ENCODE measurements around the gene TMEM150A. TPM values are rescaled to one million over a fixed set of nuclear protein-coding genes. Genes with fewer than 3 reads are reported as not detected.

The TMEM150A gene, protein sequence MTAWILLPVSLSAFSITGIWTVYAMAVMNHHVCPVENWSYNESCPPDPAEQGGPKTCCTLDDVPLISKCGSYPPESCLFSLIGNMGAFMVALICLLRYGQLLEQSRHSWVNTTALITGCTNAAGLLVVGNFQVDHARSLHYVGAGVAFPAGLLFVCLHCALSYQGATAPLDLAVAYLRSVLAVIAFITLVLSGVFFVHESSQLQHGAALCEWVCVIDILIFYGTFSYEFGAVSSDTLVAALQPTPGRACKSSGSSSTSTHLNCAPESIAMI
- 24.0 and 30.1 TPM in 2 replicates for total RNA-seq (2016; rRNA removed; fragmentation: Illumina TruSeq; extraction: Trizol)
- 24.1 and 32.5 TPM in 2 replicates for total RNA-seq (2016; cell fraction: cytosol; rRNA removed; fragmentation: Illumina TruSeq; extraction: Trizol; ENCODE audit: low read depth)
- 20.6 and 30.6 TPM in 2 replicates for total RNA-seq (2016; cell fraction: insoluble cytoplasmic fraction; rRNA removed; fragmentation: Illumina TruSeq; extraction: Trizol)
- 35.6 and 42.7 TPM in 2 replicates for total RNA-seq (2016; cell fraction: membrane; rRNA removed; fragmentation: Illumina TruSeq; extraction: Trizol)
- total RNA-seq (2016; cell fraction: nucleus; rRNA removed; fragmentation: Illumina TruSeq; extraction: Trizol), result 27.9 and 33.6 TPM in 2 replicates
- polyA plus RNA-seq (2011; rRNA removed), result 70.4 and 111 TPM in 2 replicates
- polyA plus RNA-seq (2011; cell fraction: cytosol; rRNA removed), result 56.0 and 56.1 TPM in 2 replicates
- polyA plus RNA-seq (2011; cell fraction: nucleus; rRNA removed), result 277 and 295 TPM in 2 replicates
- 57.6 and 80.5 TPM in 2 replicates for polyA plus RNA-seq (2012)
- polyA plus RNA-seq (2016; cell fraction: cytosol; fragmentation: Illumina TruSeq; extraction: Trizol; ENCODE audit: low read depth), result 35.9 and 45.2 TPM in 2 replicates
- 34.2 and 35.6 TPM in 2 replicates for polyA plus RNA-seq (2016; cell fraction: insoluble cytoplasmic fraction; fragmentation: Illumina TruSeq; extraction: Trizol; ENCODE audit: low read depth)
- 43.2 and 51.3 TPM in 2 replicates for polyA plus RNA-seq (2016; cell fraction: membrane; fragmentation: Illumina TruSeq; extraction: Trizol; ENCODE audit: low read depth)
- 83.8 and 85.6 TPM in 2 replicates for polyA plus RNA-seq (2016; cell fraction: nucleus; fragmentation: Illumina TruSeq; extraction: Trizol; ENCODE audit: insufficient read depth, low read depth)
- polyA minus RNA-seq (2011; rRNA and poly(A)+ RNA removed; ENCODE audit: low replicate concordance), result 7.2 and 99.4 TPM in 2 replicates
- 17.1 and 21.3 TPM in 2 replicates for polyA minus RNA-seq (2011; cell fraction: cytosol; rRNA and poly(A)+ RNA removed)
- 30.6 and 39.5 TPM in 2 replicates for polyA minus RNA-seq (2011; cell fraction: nucleus; rRNA and poly(A)+ RNA removed)
- percentile 89 among the genes with signal in this experiment for Bru-seq, nascent RNA
- percentile 83 among the genes with signal in this experiment for BruChase-seq, experiment 1, labeled RNA remaining after a 6-hour chase
- percentile 79 among the genes with signal in this experiment for BruChase-seq, experiment 2, labeled RNA remaining after a 2-hour chase
- long read RNA-seq, experiment 1, transcript TMEM150A-201 (7 exons, 1,484 nt), result minor isoform, 12 of 69 reads
- long read RNA-seq, experiment 1, transcript TMEM150A-203 (7 exons, 1,776 nt), result minor isoform, 5 of 69 reads
- long read RNA-seq, experiment 1, transcript TMEM150A-202 (8 exons, 1,518 nt), result major isoform, 27 of 69 reads
- long read RNA-seq, experiment 1, partial matches to known transcripts, result 13 of 69 reads
- long read RNA-seq, experiment 1, other reads (novel, unspliced or antisense), result 12 of 69 reads
- long read RNA-seq, experiment 2, transcript TMEM150A-203 (7 exons, 1,776 nt), result minor isoform, 15 of 242 reads
- long read RNA-seq, experiment 2, transcript TMEM150A-202 (8 exons, 1,518 nt), result major isoform, 63 of 242 reads
- long read RNA-seq, experiment 2, transcript TMEM150A-201 (7 exons, 1,484 nt), result minor isoform, 50 of 242 reads
- long read RNA-seq, experiment 2, partial matches to known transcripts, result 36 of 242 reads
- long read RNA-seq, experiment 2, other reads (novel, unspliced or antisense), result 75 of 242 reads

DNA sequence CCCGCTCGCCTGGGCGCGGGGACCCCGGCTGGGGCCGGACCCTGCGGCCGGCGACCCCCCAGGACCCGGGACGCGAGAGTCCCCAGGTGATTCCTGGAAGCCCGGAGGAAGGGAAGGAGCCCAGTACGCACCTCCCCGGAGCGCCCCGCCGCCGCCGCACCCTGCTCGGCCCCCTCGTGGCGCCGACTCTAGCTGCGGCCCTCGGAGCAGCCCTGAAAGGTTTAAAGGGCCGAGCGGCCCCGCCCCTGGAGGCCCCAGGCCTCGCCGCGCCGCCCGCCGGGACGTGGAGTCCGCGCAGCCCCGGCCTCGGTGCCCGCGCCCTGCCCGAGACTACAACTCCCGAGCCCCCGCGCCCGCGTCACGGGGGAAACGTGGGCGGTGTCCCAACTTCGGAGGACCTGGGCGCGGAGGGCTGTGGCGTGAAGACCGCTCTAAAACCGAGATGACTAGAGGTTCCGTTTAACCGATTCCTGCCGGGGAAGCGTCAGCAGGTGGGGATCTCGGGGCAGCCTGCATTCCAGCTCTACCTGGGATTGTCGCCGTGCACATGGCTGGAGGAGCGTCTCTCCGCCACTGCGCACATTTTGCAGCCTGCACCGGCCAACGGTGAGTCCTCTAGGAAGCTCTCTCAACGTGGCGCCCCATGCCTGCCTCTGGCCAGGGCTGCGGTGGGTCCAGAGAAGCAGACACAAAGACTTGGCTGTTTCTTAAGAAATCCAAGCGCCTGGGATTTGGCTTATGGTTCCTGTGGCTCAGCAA, at the start of gene TMEM150A:
TMEM150A (minus strand) TSS at position 223 of the 759 bp plus-strand sequence. CDS start 750 bp downstream, outside the sequence.
- Histone ChIP-seq H3K9ac (ENCODE audit: insufficient read depth, low read depth, low read length) (peak within 1 kb of the TSS; percentile 94), H3K36me3 (replicated peaks in 1 of 2; ENCODE audit: control insufficient read depth in 1 of 2, insufficient read depth in 2 of 2, low read length in 2 of 2) (peaks cover 7 to 27% of the 10 kb centered on the region in 2 experiments), H2AFZ (ENCODE audit: low read length) (peak within 1 kb of the TSS; percentile 0), H3K4me1 (ENCODE audit: insufficient read depth, low read length) (peaks cover 85% of the 10 kb centered on the region), H3K27ac (ENCODE audit: extremely low read length, insufficient read depth, low read length) (peak within 1 kb of the TSS; percentile 80), H3K9me3 (ENCODE audit: low read length) (no peaks in the 10 kb centered on the region), H3K79me2 (ENCODE audit: insufficient read depth, low read length) (peaks cover 41% of the 10 kb centered on the region), H3K27me3 (ENCODE audit: control insufficient read depth in 1 of 2, insufficient read depth in 2 of 2, low read length in 2 of 2) (no peaks in the 10 kb centered on the region; a peak in 1 of 5 replicates), H4K20me1 (ENCODE audit: insufficient read depth, low read length) (no peaks in the 10 kb centered on the region), H3K4me2 (ENCODE audit: low read depth, low read length) (peak within 1 kb of the TSS; percentile 93), H3K4me3 (replicated peaks in 1 of 3; ENCODE audit: insufficient read depth in 1 of 3, low read depth in 2 of 3, low read length in 3 of 3) (peak within 1 kb of the TSS; percentile 84 to 98 (median 91))
- in situ Hi-C loops (cut with HindIII; ENCODE audit: extremely low pct_ligation_motif_present, low pct_unique_long_range_greater_than_20kb), result no loop called here
- BruUV-seq (replicated peaks), result no TSS peak
- WGBS (ENCODE audit: low lambda C conversion rate), result under 1% methylated on average over 28 of the region's 73 CpGs
- intact Hi-C loops (cut with micrococcal nuclease; ENCODE audit: unreplicated experiment), result loop anchor here (1.0 kb wide), 3 partner anchors 17 to 41 kb away; partner anchors contain the start of genes GGCX and VAMP8
- FAIRE-seq, result no peak
- peak; percentile 90 for ATAC-seq
- POLR2A ChIA-PET, result interaction anchor here (0.8 to 25.9 kb wide), 13 partner anchors 3 to 249 kb away, joined by 3 to 795 read pairs (median 7); partner anchors contain the start of genes C2orf68, ELMOD3, GGCX and MAT2A
- DNase-seq (ENCODE audit: low spot score), result peak; percentile 87
- CTCF ChIA-PET (ENCODE audit: low intra/inter-chr PET ratio, low total read pairs), result no interaction called here
- no peak for TF ChIP-seq PRPF4 (IDR thresholded peaks at IDR 0.05; ENCODE audit: low read depth, low read length, poor library complexity, severe bottlenecking)
- 0 out of 2 replicates have a peak, but pooled peaks have one; percentile 9 for TF ChIP-seq HNRNPL (IDR thresholded peaks at IDR 0.05; ENCODE audit: low read depth, low read length)
- TF ChIP-seq ZNF432 (CRISPR knock-in tag; IDR thresholded peaks at IDR 0.05; ENCODE audit: borderline replicate concordance), result no peak
- TF ChIP-seq NPAS2 (CRISPR knock-in tag; IDR thresholded peaks at IDR 0.05; ENCODE audit: borderline replicate concordance), result no peak
- peak; percentile 41; the same call in 1 of the 2 replicates for TF ChIP-seq DNMT1 (CRISPR knock-in tag; IDR thresholded peaks at IDR 0.05)
- no peak for TF ChIP-seq PHB2 (IDR thresholded peaks at IDR 0.05; ENCODE audit: partially characterized antibody)
- TF ChIP-seq FOXC1 (CRISPR knock-in tag; IDR thresholded peaks at IDR 0.05; ENCODE audit: borderline replicate concordance), result peak; percentile 28; the same call in 1 of the 2 replicates
- TF ChIP-seq, protein P1, sequence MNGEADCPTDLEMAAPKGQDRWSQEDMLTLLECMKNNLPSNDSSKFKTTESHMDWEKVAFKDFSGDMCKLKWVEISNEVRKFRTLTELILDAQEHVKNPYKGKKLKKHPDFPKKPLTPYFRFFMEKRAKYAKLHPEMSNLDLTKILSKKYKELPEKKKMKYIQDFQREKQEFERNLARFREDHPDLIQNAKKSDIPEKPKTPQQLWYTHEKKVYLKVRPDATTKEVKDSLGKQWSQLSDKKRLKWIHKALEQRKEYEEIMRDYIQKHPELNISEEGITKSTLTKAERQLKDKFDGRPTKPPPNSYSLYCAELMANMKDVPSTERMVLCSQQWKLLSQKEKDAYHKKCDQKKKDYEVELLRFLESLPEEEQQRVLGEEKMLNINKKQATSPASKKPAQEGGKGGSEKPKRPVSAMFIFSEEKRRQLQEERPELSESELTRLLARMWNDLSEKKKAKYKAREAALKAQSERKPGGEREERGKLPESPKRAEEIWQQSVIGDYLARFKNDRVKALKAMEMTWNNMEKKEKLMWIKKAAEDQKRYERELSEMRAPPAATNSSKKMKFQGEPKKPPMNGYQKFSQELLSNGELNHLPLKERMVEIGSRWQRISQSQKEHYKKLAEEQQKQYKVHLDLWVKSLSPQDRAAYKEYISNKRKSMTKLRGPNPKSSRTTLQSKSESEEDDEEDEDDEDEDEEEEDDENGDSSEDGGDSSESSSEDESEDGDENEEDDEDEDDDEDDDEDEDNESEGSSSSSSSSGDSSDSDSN (CRISPR knock-in tag; IDR thresholded peaks at IDR 0.05), result peak; percentile 66
- peak; percentile 13; the same call in 1 of the 2 replicates for TF ChIP-seq NFKB2 (CRISPR knock-in tag; IDR thresholded peaks at IDR 0.05; ENCODE audit: borderline replicate concordance)
- TF ChIP-seq GTF3A (CRISPR knock-in tag; conservative IDR thresholded peaks at IDR 0.05), result no peak
